HTERT RPE-1 (cell line): ENCODE results near the gene CTNNBL1.

ENCODE experiments used
- in situ Hi-C: fragments of 300-500 bp; cut with MboI; formaldehyde crosslinking; loops from 4 replicates; pipeline ENCODE4 v1.14.3; 2020; ENCODE audit warnings: low sequenced_read_pairs

Gene CTNNBL1

DNA sequence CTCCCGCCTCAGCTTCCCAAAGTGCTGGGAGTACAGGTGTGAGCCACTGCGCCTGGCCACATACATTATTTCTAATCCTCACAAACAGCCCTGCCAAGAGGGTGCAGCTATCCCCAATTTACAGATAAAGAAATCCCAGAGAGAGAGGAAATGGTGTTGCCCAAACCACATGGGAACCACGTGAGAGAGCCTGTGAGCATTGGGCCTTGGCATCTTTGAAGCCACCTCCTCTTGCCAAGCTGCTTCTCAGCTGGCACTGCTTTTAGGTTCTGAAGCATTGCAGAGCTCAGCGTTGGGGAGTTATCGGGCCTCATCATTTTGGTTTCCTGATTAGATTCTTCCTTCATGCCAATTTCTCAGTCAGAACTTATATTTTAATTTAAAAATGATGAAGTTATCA is 80.3 kb downstream of the CTNNBL1 start:
- in situ Hi-C loops, result no loop called here

DNA sequence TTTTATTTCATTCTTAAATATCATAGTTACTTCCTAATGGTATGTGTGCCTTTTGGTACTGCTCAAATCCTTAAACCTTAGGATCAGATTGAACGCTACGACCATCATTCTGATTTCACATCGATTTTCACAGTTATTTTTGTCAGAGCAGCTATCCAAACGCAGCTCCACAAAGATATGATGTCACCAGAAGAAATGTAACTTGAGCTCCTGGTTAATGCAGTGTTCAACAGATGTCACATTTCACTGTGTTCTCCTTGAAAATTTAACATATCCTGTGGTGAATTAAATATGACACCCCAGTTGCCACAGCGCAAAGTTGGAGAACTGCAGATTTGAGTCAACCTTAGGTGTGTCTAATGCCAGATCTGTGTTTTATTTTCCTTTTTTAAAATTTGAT is 81.4 kb downstream of the CTNNBL1 start:
- in situ Hi-C loops, result no loop called here

DNA sequence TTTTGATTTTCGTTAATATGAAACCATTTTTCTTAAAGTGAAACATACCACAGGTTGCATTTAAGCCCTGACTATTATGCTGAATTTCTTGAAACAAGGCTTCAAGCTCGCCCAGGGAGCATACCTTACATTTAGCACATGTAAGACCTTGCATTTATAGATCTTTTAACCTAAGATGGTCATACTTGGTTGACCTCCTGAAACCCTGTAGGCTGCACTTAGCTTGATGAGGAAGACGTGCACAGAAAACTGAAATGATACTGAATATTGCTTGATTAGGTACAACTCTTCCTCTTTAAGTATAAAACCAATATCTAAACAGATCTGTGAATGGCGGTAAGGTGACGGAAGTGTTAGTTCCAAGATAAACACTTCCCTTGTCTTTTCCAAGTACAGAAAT is 82.2 kb downstream of the CTNNBL1 start:
- in situ Hi-C loops, result no loop called here

- in situ Hi-C loops, result no loop called here
These were observed 82.7 kb downstream of the CTNNBL1 start for GRCh38 chr20:37776526-37776925.

GRCh38 chr20:37777012-37777950 is 83.5 kb downstream of the CTNNBL1 start:
- in situ Hi-C loops, result no loop called here

DNA sequence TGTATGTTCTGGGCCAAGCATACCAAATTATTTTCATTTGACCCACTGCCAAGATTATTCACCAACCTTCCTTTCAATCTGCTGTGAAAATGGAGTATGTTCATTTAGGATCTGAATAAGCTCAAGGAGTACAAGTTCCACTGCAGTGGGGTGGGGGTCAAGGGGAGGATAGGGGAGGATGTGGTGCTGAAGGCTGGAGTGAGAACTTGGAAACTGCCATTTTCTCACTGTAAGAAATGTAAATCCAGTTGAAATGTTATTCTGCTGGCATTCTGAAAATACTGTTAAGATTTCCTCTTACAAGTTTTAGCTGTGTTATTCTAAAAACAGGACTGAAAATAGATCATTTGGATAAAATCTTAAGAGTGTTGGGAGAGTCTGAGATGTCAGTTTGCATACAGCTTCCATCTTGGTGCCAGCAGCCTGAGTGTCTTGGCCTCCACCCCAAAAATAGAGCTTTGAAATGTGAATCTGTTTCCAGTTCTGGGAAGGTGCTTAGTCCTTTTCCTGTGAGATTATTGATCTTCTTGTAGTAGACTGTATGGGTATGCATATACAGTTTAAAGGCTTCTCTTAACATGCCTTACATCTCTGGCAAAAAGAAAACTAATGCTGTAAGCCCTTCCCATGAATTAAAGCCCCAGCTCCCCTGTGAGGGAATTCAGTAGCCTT is 84.3 kb downstream of the CTNNBL1 start:
- in situ Hi-C loops, result no loop called here

GRCh38 chr20:37781626-37782025 is 87.8 kb downstream of the CTNNBL1 start:
- in situ Hi-C loops, result no loop called here

GRCh38 chr20:37786043-37786442 is 92.2 kb downstream of the CTNNBL1 start:
- in situ Hi-C loops, result no loop called here

GRCh38 chr20:37789408-37789807 is 95.6 kb downstream of the CTNNBL1 start:
- in situ Hi-C loops, result no loop called here

DNA sequence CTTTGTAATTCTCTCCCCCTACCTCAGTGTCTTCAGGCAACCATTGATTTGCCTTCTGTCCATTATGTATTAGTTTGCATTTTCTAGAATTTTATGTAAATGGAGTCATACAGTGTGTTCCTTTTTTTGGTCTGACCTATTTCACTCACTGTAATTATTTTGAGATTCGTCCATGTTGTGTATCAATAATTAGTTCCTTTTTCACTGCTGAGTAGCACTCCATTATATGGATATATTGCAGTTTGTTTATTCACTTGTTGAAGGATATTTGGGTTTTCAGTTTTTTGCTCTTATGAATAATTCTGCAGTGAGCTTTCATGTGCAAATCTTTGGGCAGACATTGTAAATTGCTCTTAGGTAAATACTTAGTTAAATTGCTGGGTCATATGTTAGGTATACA is 97.1 kb downstream of the CTNNBL1 start:
- in situ Hi-C loops, result no loop called here

DNA sequence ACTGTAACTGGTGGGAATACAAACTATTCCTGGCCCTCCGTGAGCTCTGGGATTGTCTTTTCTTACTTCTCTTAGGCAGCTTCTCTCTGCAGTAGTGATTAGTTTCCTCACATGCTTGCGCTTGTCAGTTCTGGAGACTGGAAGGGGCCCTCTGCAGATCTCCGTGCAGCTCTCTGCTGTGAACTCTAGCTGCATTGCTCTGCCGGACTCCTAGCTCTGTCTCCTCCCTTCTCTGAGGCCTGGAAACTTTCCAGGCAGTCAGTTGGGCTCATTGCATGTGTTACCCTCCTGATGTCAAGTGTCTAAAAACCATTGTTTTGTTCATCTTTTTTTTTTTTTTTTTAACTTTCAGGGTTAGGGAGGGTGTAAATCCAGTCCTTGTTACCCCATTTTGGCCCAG is 102.3 kb downstream of the CTNNBL1 start:
- in situ Hi-C loops, result no loop called here

DNA sequence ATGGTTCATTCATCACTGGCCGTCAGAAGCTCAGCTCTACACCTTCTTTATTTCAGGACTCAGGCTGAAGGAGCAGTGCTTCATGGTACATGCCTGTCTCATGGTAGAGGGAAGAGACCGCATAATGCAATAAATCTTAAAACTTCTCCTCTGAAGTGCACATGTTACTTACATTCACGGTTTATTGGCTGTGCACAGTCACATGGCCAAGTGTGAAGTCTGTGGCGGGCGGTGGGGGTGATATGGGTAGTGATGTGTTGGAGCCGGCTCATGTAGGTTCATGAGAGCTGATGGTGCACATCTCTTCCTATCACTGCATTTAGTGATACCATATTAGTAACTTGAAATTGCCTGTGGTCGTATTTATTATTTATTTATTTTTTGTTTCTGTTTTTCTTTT is 102.9 kb downstream of the CTNNBL1 start:
- in situ Hi-C loops, result no loop called here

- in situ Hi-C loops, result no loop called here
These were observed 103.9 kb downstream of the CTNNBL1 start for GRCh38 chr20:37797669-37798175.

DNA sequence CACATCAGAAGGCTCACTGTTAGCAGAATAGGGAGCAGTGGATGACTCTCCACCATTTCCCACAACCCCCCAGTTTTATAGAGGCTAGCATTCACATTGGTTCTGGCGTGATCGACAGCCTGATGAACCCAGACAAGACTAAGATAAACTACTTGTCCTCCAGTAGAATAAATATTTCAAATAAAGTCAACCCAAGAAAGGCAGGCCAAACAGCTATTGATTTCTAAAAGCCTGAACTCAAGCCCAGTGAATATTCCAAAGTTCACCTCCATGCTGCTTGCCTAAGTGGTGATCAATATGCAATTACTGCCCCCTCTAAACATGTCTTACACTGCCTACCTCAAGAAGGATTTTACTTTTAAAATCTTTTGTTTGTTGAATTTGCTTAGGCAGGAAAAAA is 104.5 kb downstream of the CTNNBL1 start:
- in situ Hi-C loops, result no loop called here

GRCh38 chr20:37800618-37801017 is 106.8 kb downstream of the CTNNBL1 start:
- in situ Hi-C loops, result no loop called here

GRCh38 chr20:37801921-37802320 is 108.1 kb downstream of the CTNNBL1 start:
- in situ Hi-C loops, result no loop called here

DNA sequence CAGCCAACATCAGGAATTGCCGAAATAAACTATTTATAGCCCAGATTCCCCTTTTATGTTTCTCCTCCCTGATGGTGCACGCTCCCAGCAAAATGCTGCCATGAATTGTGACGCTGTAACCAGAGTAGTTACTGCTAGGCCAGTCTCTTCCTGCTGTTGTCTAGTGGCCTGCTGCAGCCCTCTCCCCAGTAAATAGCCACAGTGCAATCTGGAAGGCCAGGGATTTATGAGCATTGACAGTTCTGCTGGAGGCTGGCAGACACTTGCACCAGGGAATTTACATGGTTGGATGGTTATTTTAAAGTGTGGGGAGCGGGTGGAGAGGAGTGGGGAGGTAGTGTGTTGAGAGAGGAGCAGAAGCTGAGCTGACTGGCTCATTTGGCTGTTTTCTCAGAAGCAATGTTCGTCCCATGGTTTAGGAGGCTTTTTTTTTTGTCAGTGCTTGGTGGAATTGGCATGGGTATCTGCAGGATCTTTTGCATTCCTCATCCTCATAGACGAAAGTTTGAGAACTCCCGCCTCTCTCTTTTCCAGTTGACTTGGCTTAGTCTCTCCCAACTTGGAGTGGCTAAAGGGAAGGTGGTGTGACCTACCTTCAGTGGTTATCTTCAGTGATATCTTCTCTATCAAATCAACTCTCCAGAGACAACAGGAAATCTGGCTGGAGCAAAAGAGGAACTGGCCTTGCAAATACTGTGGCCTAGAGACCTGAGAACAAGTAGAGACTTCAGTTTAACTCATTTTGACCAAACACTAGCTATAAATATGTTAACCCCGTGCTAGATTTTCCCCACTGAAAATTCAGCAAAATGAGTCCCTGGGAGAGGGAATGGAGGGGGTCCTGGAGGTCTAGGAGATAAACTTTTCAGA is 109.8 kb downstream of the CTNNBL1 start:
- in situ Hi-C loops, result no loop called here

DNA sequence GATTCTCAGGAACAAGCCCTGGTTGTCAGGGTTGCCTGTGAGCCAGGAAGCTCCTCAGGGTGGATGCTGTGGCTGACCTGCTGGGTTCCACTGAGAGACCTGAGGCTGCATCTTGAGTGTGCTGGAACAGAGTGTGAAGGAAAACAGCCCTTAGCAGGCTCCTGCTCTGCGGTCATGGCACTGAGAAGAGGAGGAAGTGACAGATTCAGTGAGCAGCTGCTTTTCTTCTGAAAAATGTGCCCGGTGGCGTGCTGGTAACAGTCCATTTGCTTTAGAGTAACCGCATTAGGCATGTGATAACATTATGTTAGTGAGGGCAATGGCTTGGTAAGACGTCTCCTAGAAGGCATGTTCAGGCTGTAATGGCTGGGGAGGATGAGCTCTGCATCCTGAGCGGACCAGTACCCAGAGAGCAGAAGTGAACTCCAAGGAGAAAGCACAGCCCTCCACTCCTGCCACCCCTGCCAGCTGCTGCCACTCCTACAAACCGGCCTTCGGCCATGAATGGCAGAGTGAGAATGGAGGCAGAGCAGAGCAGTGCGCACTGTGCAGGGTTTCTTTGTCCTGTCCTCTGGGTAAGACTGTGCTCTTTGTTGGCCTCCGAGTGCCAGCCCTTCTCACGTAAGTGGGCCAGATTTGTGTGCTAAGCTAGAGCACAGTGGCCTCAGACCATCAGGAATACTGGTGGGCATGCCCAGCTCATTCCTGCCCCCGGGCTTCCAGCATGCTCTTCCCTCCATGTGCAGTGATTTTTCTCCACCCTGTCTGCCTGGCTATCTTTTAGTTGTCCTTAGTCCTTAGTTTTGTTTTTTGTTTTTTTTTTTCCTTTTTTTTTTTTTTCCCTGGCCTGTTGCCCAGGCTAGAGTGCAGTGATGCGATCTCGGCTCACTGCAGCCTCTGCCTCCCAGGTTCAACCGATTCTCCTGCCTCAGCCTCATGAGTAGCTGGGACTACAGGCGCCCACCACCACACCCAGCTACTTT is 111.0 kb downstream of the CTNNBL1 start:
- in situ Hi-C loops, result no loop called here

DNA sequence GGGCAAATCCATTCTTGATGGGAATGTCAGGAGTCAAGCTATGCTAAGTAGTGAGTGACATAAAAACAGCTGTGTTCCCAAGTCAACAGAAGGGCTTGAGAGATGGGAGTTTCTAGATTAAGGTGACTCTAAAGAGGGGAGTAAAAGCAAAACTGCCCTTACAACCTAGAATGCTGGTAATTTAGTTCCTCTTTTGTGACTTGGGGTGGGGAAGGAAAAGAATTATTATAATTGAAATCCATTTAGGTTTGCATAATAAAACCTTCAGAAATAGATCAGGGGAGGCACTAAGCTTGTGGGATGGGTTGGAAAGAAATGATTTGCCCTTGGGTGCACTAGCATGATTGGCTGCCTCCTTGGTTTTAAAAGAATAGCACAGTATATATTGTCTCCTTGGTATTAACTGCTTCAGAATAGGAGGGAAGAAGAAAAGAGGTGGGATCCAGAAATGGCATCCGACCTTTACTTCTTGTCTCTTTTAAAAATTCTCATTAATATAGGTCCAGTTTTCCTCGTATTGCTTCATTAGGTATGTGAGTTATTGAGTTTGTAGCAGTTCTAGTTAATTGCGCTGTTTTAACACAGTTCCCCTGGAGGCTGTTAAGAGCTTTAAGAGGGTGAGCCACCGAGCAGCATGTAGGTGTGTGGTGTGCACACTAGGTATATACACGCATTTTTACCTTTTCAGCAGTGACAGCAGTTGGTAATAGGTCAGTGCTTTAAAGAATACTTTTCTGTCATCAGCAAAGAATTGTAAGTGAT is 113.8 kb downstream of the CTNNBL1 start:
- in situ Hi-C loops, result no loop called here
